ENCODE data around the gene ABLIM3. TPM values are rescaled to one million over a fixed set of nuclear protein-coding genes. Genes with fewer than 3 reads are reported as not detected.

The ABLIM3 gene
- total RNA-seq, 1 donor from 2014 or later = 8.0 TPM

- no peak overlapping the region for H3K27ac Mint-ChIP-seq
- H3K36me3 Mint-ChIP-seq = no peaks in the 10 kb centered on the region
- no peak for TF ChIP-seq CTCF (conservative IDR thresholded peaks at IDR 0.05)
- DNase-seq (ENCODE audit: extremely low spot score, unreplicated experiment) = no peak
- H3K4me3 Mint-ChIP-seq = no peak overlapping the region
- no peaks in the 10 kb centered on the region for H3K4me1 Mint-ChIP-seq (ENCODE audit: unreplicated experiment)
- H3K9me3 Mint-ChIP-seq = no peaks in the 10 kb centered on the region
- H3K27me3 Mint-ChIP-seq = peaks cover 36% of the 10 kb centered on the region
Observed at GRCh38 chr5:149133795-149134777, 7.2 kb upstream of the ABLIM3 start.

GRCh38 chr5:149134778-149135500 is 6.4 kb upstream of the ABLIM3 start:
- H3K4me3 Mint-ChIP-seq = no peak overlapping the region
- DNase-seq (ENCODE audit: extremely low spot score, unreplicated experiment) = no peak
- H3K27ac Mint-ChIP-seq = no peak overlapping the region

GRCh38 chr5:149135536-149136201 is 5.6 kb upstream of the ABLIM3 start:
- TF ChIP-seq CTCF (conservative IDR thresholded peaks at IDR 0.05) = no peak
- H3K9me3 Mint-ChIP-seq = no peaks in the 10 kb centered on the region
- H3K4me1 Mint-ChIP-seq (ENCODE audit: unreplicated experiment) = peaks cover 4% of the 10 kb centered on the region
- no peak overlapping the region for H3K27ac Mint-ChIP-seq
- H3K4me3 Mint-ChIP-seq = no peak overlapping the region
- DNase-seq (ENCODE audit: extremely low spot score, unreplicated experiment) = no peak
- H3K36me3 Mint-ChIP-seq = no peaks in the 10 kb centered on the region
- H3K27me3 Mint-ChIP-seq = peaks cover 36% of the 10 kb centered on the region

More at GRCh38 chr5:149134778-149135500, 6.4 kb upstream of the ABLIM3 start:
- Mint-ChIP-seq H3K36me3 (no peaks in the 10 kb centered on the region), H3K27me3 (peaks cover 36% of the 10 kb centered on the region), H3K9me3 (no peaks in the 10 kb centered on the region), H3K4me1 (ENCODE audit: unreplicated experiment) (no peaks in the 10 kb centered on the region)
- no peak for TF ChIP-seq CTCF (conservative IDR thresholded peaks at IDR 0.05)

- Mint-ChIP-seq H3K27me3 (peaks cover 48% of the 10 kb centered on the region), H3K9me3 (no peaks in the 10 kb centered on the region), H3K36me3 (no peaks in the 10 kb centered on the region), H3K27ac (no peak overlapping the region), H3K4me1 (ENCODE audit: unreplicated experiment) (peaks cover 4% of the 10 kb centered on the region), H3K4me3 (no peak overlapping the region)
- no peak for TF ChIP-seq CTCF (conservative IDR thresholded peaks at IDR 0.05)
- no peak for DNase-seq (ENCODE audit: extremely low spot score, unreplicated experiment)
Observed at GRCh38 chr5:149138182-149138923, 2.9 kb upstream of the ABLIM3 start.
